ENCODE measurements around the gene BMP7.

Gene BMP7

GRCh38 chr20:57128044-57128757 lies 138.2 kb downstream of the BMP7 start:
- H4K8ac ChIP-seq (ENCODE audit: low read depth, low read length): no peak overlapping the region
- WGBS (ENCODE audit: extremely low coverage, insufficient coverage, insufficient read length): no CpG with 5 or more reads among the region's 15 CpGs
- H2AFZ ChIP-seq (ENCODE audit: insufficient read depth, low read length, poor library complexity): no peak overlapping the region
- no peak overlapping the region for H2BK120ac ChIP-seq (ENCODE audit: insufficient read depth, low read length, poor library complexity)
- H3K79me2 ChIP-seq (ENCODE audit: control insufficient read depth, insufficient read depth, low read length, poor library complexity): no peaks in the 10 kb centered on the region
- H3K4me3 ChIP-seq (ENCODE audit: low read depth, low read length): no peak overlapping the region
- no peaks in the 10 kb centered on the region for H3K27me3 ChIP-seq (ENCODE audit: insufficient read depth, low read length)
- H3K27ac ChIP-seq (ENCODE audit: low read depth, low read length): no peak overlapping the region
- H3K14ac ChIP-seq (ENCODE audit: low read length): no peak overlapping the region
- H3K18ac ChIP-seq (ENCODE audit: low read length): no peak overlapping the region
- no peak overlapping the region for H4K91ac ChIP-seq (ENCODE audit: low read depth, low read length)
- no peak overlapping the region for H3K9ac ChIP-seq (ENCODE audit: low read length)
- H3K4me2 ChIP-seq (ENCODE audit: low read length): no peak overlapping the region
- H3K4me1 ChIP-seq (ENCODE audit: control insufficient read depth in 1 of 2, insufficient read depth in 2 of 2, low read length in 2 of 2): peaks cover 4 to 7% of the 10 kb centered on the region in 2 experiments
- H3K23ac ChIP-seq (ENCODE audit: low read length): no peak overlapping the region
- no peaks in the 10 kb centered on the region for H3K9me3 ChIP-seq (ENCODE audit: insufficient read depth, low read depth, low read length)
- no peak overlapping the region for H3K4ac ChIP-seq (ENCODE audit: low read depth, low read length)
- H4K12ac ChIP-seq (ENCODE audit: low read depth, low read length): no peak overlapping the region
- no peak overlapping the region for H2AK5ac ChIP-seq (ENCODE audit: low read length)
- no peak for DNase-seq
- H3K79me1 ChIP-seq (ENCODE audit: low read length): no peaks in the 10 kb centered on the region
- H2BK12ac ChIP-seq (ENCODE audit: low read length): no peak overlapping the region
- no peaks in the 10 kb centered on the region for H3K36me3 ChIP-seq (ENCODE audit: control insufficient read depth in 1 of 2, insufficient read depth in 2 of 2, low read length in 2 of 2)
- no peak overlapping the region for H2BK5ac ChIP-seq (ENCODE audit: low read depth, low read length, poor library complexity)

GRCh38 chr20:57126481-57127092 lies 139.9 kb downstream of the BMP7 start:
- Histone ChIP-seq H3K79me2 (ENCODE audit: control insufficient read depth, insufficient read depth, low read length, poor library complexity) (no peaks in the 10 kb centered on the region), H3K9me3 (ENCODE audit: insufficient read depth, low read depth, low read length) (no peaks in the 10 kb centered on the region), H3K27ac (ENCODE audit: low read depth, low read length) (no peak overlapping the region), H2AK5ac (ENCODE audit: low read length) (no peak overlapping the region), H2BK120ac (ENCODE audit: insufficient read depth, low read length, poor library complexity) (no peak overlapping the region), H2BK5ac (ENCODE audit: low read depth, low read length, poor library complexity) (no peak overlapping the region), H3K4me1 (ENCODE audit: control insufficient read depth in 1 of 2, insufficient read depth in 2 of 2, low read length in 2 of 2) (peaks cover 4 to 7% of the 10 kb centered on the region in 2 experiments), H3K79me1 (ENCODE audit: low read length) (no peaks in the 10 kb centered on the region), H3K14ac (ENCODE audit: low read length) (no peak overlapping the region), H3K23ac (ENCODE audit: low read length) (no peak overlapping the region), H4K8ac (ENCODE audit: low read depth, low read length) (no peak overlapping the region), H3K4ac (ENCODE audit: low read depth, low read length) (no peak overlapping the region), H3K4me2 (ENCODE audit: low read length) (no peak overlapping the region), H2BK12ac (ENCODE audit: low read length) (no peak overlapping the region), H4K91ac (ENCODE audit: low read depth, low read length) (no peak overlapping the region), H3K4me3 (ENCODE audit: low read depth, low read length) (no peak overlapping the region), H3K18ac (ENCODE audit: low read length) (no peak overlapping the region), H3K9ac (ENCODE audit: low read length) (no peak overlapping the region), H3K27me3 (ENCODE audit: insufficient read depth, low read length) (no peaks in the 10 kb centered on the region), H4K12ac (ENCODE audit: low read depth, low read length) (no peak overlapping the region), H2AFZ (ENCODE audit: insufficient read depth, low read length, poor library complexity) (no peak overlapping the region), H3K36me3 (ENCODE audit: control insufficient read depth in 1 of 2, insufficient read depth in 2 of 2, low read length in 2 of 2) (no peaks in the 10 kb centered on the region)
- WGBS (ENCODE audit: extremely low coverage, insufficient coverage, insufficient read length): no CpG with 5 or more reads among the region's 17 CpGs
- peak in 1 of 2 donors; percentile 35 for DNase-seq

DNA sequence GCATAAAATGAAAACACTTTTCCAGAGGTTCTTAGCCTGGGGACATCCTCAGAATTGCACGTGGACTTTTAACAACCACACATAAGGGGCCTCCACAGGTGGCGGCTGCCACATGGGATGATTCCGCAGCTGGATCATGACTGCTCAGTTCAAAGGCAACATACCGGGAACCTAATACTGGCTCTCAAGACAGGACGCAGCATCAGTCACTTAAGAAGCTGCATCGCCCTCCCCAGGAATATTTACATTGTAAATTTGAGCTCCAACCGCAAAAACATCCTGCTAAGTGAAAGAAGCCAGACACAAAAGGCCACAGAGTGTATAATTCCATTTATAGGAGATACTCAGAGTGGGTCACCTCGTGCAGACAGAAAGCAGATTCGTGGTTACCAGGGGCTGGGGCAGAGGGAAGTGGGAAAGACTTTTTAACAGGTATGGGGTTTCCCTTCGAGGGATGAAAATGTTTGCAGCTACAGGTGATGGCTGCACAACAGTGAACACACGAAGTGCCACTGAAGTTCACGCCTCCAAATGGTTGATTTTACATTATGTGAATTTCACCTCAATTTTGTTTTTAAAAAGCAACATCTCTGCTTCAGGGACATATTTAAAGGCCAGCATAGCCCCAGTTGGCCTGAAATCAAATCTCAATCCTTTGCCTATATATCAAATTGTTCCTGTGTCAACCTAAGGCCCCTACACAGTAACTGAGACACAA lies 141.5 kb downstream of the BMP7 start:
- Histone ChIP-seq H3K27ac (ENCODE audit: low read depth, low read length) (no peak overlapping the region), H2AFZ (ENCODE audit: insufficient read depth, low read length, poor library complexity) (no peak overlapping the region)

GRCh38 chr20:57124366-57124765 lies 142.1 kb downstream of the BMP7 start:
- no peak overlapping the region for H2BK12ac ChIP-seq (ENCODE audit: low read length)
- H3K27ac ChIP-seq (ENCODE audit: low read depth, low read length): no peak overlapping the region
- H3K18ac ChIP-seq (ENCODE audit: low read length): no peak overlapping the region
- H3K79me2 ChIP-seq (ENCODE audit: control insufficient read depth, insufficient read depth, low read length, poor library complexity): no peaks in the 10 kb centered on the region
- no peak overlapping the region for H3K4me2 ChIP-seq (ENCODE audit: low read length)
- no peak overlapping the region for H2AK5ac ChIP-seq (ENCODE audit: low read length)
- no peak overlapping the region for H2BK120ac ChIP-seq (ENCODE audit: insufficient read depth, low read length, poor library complexity)
- H4K12ac ChIP-seq (ENCODE audit: low read depth, low read length): no peak overlapping the region
- no peak overlapping the region for H3K14ac ChIP-seq (ENCODE audit: low read length)
- no peaks in the 10 kb centered on the region for H3K79me1 ChIP-seq (ENCODE audit: low read length)
- no peak overlapping the region for H2BK5ac ChIP-seq (ENCODE audit: low read depth, low read length, poor library complexity)
- no peaks in the 10 kb centered on the region for H3K36me3 ChIP-seq (ENCODE audit: control insufficient read depth in 1 of 2, insufficient read depth in 2 of 2, low read length in 2 of 2)
- no peak overlapping the region for H2AFZ ChIP-seq (ENCODE audit: insufficient read depth, low read length, poor library complexity)
- no peak overlapping the region for H3K9ac ChIP-seq (ENCODE audit: low read length)
- H3K4me1 ChIP-seq (ENCODE audit: control insufficient read depth in 1 of 2, insufficient read depth in 2 of 2, low read length in 2 of 2): peaks cover 4 to 7% of the 10 kb centered on the region in 2 experiments
- no CpG with 5 or more reads among the region's 6 CpGs for WGBS (ENCODE audit: extremely low coverage, insufficient coverage, insufficient read length)
- H3K4ac ChIP-seq (ENCODE audit: low read depth, low read length): no peak overlapping the region
- no peaks in the 10 kb centered on the region for H3K27me3 ChIP-seq (ENCODE audit: insufficient read depth, low read length)
- H3K9me3 ChIP-seq (ENCODE audit: insufficient read depth, low read depth, low read length): no peaks in the 10 kb centered on the region
- DNase-seq: no peak
- H4K8ac ChIP-seq (ENCODE audit: low read depth, low read length): no peak overlapping the region
- H3K23ac ChIP-seq (ENCODE audit: low read length): no peak overlapping the region
- H4K91ac ChIP-seq (ENCODE audit: low read depth, low read length): no peak overlapping the region
- H3K4me3 ChIP-seq (ENCODE audit: low read depth, low read length): no peak overlapping the region

More for the DNA sequence above, 141.5 kb downstream of the BMP7 start:
- no peaks in the 10 kb centered on the region for H3K27me3 ChIP-seq (ENCODE audit: insufficient read depth, low read length)
- H2AK5ac ChIP-seq (ENCODE audit: low read length): no peak overlapping the region
- H3K9ac ChIP-seq (ENCODE audit: low read length): no peak overlapping the region
- no peak overlapping the region for H3K18ac ChIP-seq (ENCODE audit: low read length)
- H3K79me2 ChIP-seq (ENCODE audit: control insufficient read depth, insufficient read depth, low read length, poor library complexity): no peaks in the 10 kb centered on the region
- H3K14ac ChIP-seq (ENCODE audit: low read length): no peak overlapping the region
- WGBS (ENCODE audit: extremely low coverage, insufficient coverage, insufficient read length): no CpG with 5 or more reads among the region's 12 CpGs
- H3K36me3 ChIP-seq (ENCODE audit: control insufficient read depth in 1 of 2, insufficient read depth in 2 of 2, low read length in 2 of 2): no peaks in the 10 kb centered on the region
- no peak overlapping the region for H3K4me2 ChIP-seq (ENCODE audit: low read length)
- H2BK120ac ChIP-seq (ENCODE audit: insufficient read depth, low read length, poor library complexity): no peak overlapping the region
- peaks cover 4 to 7% of the 10 kb centered on the region in 2 experiments for H3K4me1 ChIP-seq (ENCODE audit: control insufficient read depth in 1 of 2, insufficient read depth in 2 of 2, low read length in 2 of 2)
- no peak overlapping the region for H3K23ac ChIP-seq (ENCODE audit: low read length)
- no peaks in the 10 kb centered on the region for H3K9me3 ChIP-seq (ENCODE audit: insufficient read depth, low read depth, low read length)
- H2BK5ac ChIP-seq (ENCODE audit: low read depth, low read length, poor library complexity): no peak overlapping the region
- no peak overlapping the region for H4K8ac ChIP-seq (ENCODE audit: low read depth, low read length)
- no peak overlapping the region for H4K91ac ChIP-seq (ENCODE audit: low read depth, low read length)
- H3K79me1 ChIP-seq (ENCODE audit: low read length): no peaks in the 10 kb centered on the region
- no peak overlapping the region for H4K12ac ChIP-seq (ENCODE audit: low read depth, low read length)
- no peak overlapping the region for H2BK12ac ChIP-seq (ENCODE audit: low read length)
- H3K4me3 ChIP-seq (ENCODE audit: low read depth, low read length): no peak overlapping the region
- DNase-seq: no peak
- no peak overlapping the region for H3K4ac ChIP-seq (ENCODE audit: low read depth, low read length)
